SU-DHL-6 (cell line): ENCODE measurements around the gene WDR35.

Source experiments
- CTCF ChIP-seq: fragments of 200-600 bp; sonication (generic); IDR thresholded peaks from one replicate; pipeline ENCODE4 v1.5.1; 2017; ENCODE audit warnings: antibody characterized with exemption, mild to moderate bottlenecking, low read length, moderate library complexity; ENCODE audit not compliant: insufficient read depth, poor library complexity, severe bottlenecking
- EZH2phosphoT487 ChIP-seq: fragments of 200-600 bp; sonication (generic), shearing (Covaris generic); conservative IDR thresholded peaks from 2 replicates; pipeline ENCODE4 v1.6.1; 2018; ENCODE audit warnings: mild to moderate bottlenecking, antibody characterized with exemption, low read length, moderate library complexity, mixed read lengths

DNA sequence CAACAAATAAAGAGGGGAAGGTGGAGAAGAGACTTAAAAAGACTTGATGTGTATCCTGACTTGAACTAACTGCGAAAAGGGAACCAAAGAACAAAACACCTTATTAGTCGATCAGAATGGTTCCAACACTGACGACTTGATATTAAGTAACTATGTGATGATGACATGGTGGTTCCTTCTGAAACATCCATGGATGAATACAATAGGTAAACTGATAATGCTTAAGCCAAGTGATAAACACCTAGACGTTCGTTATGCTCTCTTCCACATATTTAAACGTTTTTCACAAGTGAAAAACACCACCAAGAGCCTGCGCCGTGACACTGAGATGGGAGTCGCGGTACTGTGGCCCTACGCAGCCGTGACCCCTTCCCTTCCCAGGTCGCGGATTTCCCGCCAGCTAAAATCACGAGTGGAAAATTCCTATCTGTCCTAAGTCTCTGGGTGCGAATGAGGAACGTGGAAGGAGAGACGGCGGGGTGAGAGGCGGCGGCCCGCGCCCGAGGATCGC lies 88.9 kb downstream of the WDR35 start:
- no peak for TF ChIP-seq CTCF
- no peak for TF ChIP-seq EZH2phosphoT487
